K562 (cell line): Measurements from ENCODE around the gene CDCA3. TPM values are rescaled to one million over a fixed set of nuclear protein-coding genes. Genes with fewer than 3 reads are reported as not detected.

Experiments
- ARID2 ChIP-seq: fragments of 450-650 bp; IDR thresholded peaks from 2 replicates; pipeline ENCODE4 v1.6.1; 2017; ENCODE audit warnings: antibody characterized with exemption, mild to moderate bottlenecking
- BCOR ChIP-seq: fragments of 450-650 bp; IDR thresholded peaks from 2 replicates; pipeline ENCODE4 v1.6.1; 2016
- CBFA2T2 ChIP-seq: fragments of 450-650 bp; conservative IDR thresholded peaks from 2 replicates; pipeline ENCODE4 v1.6.1; 2017; ENCODE audit warnings: mild to moderate bottlenecking
- EP400 ChIP-seq: fragments of 450-650 bp; IDR thresholded peaks from 2 replicates; pipeline ENCODE4 v1.6.1; 2017; ENCODE audit warnings: antibody characterized with exemption, mild to moderate bottlenecking, moderate library complexity
- HDAC1 ChIP-seq, 2 experiments: fragments of 450-650 bp; IDR thresholded peaks; 2 replicates each; pipeline ENCODE4 v1.6.1; 2016 to 2017; ENCODE audit warnings: inconsistent platforms in 1 of 2, mild to moderate bottlenecking in 1 of 2, moderate library complexity in 1 of 2
- HDAC2 ChIP-seq: fragments of 450-650 bp; IDR thresholded peaks from 2 replicates; pipeline ENCODE4 v1.6.1; 2016; ENCODE audit warnings: mild to moderate bottlenecking
- KAT2B ChIP-seq: IDR thresholded peaks from one replicate; pipeline ENCODE4 v1.6.1; 2012; ENCODE audit warnings: low read depth, mild to moderate bottlenecking, control low read depth, inconsistent platforms, low read length, moderate library complexity
- NELFE ChIP-seq: IDR thresholded peaks from 2 replicates; pipeline ENCODE4 v1.6.1; 2011; ENCODE audit warnings: mild to moderate bottlenecking; ENCODE audit not compliant: insufficient read depth, insufficient read length
- NFATC3 ChIP-seq: fragments of 450-650 bp; IDR thresholded peaks from 2 replicates; pipeline ENCODE4 v1.6.1; 2017; ENCODE audit warnings: mild to moderate bottlenecking
- NFRKB ChIP-seq: fragments of 450-650 bp; IDR thresholded peaks from 2 replicates; pipeline ENCODE4 v1.6.1; 2016; ENCODE audit warnings: low read depth
- SIN3B ChIP-seq: fragments of 450-650 bp; IDR thresholded peaks from 2 replicates; pipeline ENCODE4 v1.6.1; 2017; ENCODE audit warnings: low read depth, mild to moderate bottlenecking, moderate library complexity
- TAF15 ChIP-seq: fragments of 200-400 bp; formaldehyde crosslinking; IDR thresholded peaks from 2 replicates; pipeline ENCODE4 v1.6.1; 2017; ENCODE audit warnings: mild to moderate bottlenecking, low read depth, low read length, moderate library complexity
- XRCC3 ChIP-seq: fragments of 450-650 bp; IDR thresholded peaks from 2 replicates; pipeline ENCODE4 v1.6.1; 2017; ENCODE audit warnings: mild to moderate bottlenecking, moderate library complexity
- ZC3H11A ChIP-seq: IDR thresholded peaks from 2 replicates; pipeline ENCODE4 v1.6.1; 2012; ENCODE audit warnings: low read depth, low read length, improper control_type of control experiment
- ZKSCAN3 ChIP-seq: fragments of 250-450 bp; sonication (Bioruptor Pico); IDR thresholded peaks from 2 replicates; pipeline ENCODE4 v1.4.0; 2020
- ZNF121 ChIP-seq: sonication (generic); formaldehyde crosslinking; conservative IDR thresholded peaks from 2 replicates; pipeline ENCODE4 v1.8.0; 2022; ENCODE audit warnings: missing genetic modification reagents
- polyA plus RNA-seq, 8 experiments: library from polyadenylated mRNA; depleted of rRNA in 4 of 8; stranded (reverse) in 5 of 8; unstranded in 3 of 8; fragments of >200 nt; fragmentation: Nextera tagmentation in 2 of 8; fragmentation: Illumina TruSeq in 1 of 8; extraction: Ambion mirVana in 2 of 8; extraction: Trizol in 1 of 8; gene quantifications; 2 replicates each; pipeline versions ENCODE4 v1.2.1 to v1.2.3, GENCODE V29; 2011 to 2014; ENCODE audit warnings: inconsistent platforms in 1 of 8, missing spikeins in 1 of 8
- total RNA-seq, 7 experiments: library from RNA; depleted of rRNA in 6 of 7; stranded (reverse); fragments of >200 nt in 6 of 7; fragmentation: Illumina TruSeq in 2 of 7; extraction: Trizol in 2 of 7; gene quantifications; 2 replicates each; pipeline versions ENCODE4 v1.2.1 to v1.2.3, GENCODE V29; 2011 to 2021; ENCODE audit warnings: low replicate concordance in 1 of 7
- TF ChIP-seq, protein P1 (sequence below): fragments of 200-800 bp; sonication (Bioruptor generic); IDR thresholded peaks from 2 replicates; pipeline ENCODE4 v1.6.1; 2017; ENCODE audit warnings: missing genetic modification characterization, missing compliant biosample characterization
- TF ChIP-seq, protein P2 (sequence below): fragments of 250-450 bp; sonication (Bioruptor Pico); IDR thresholded peaks from 2 replicates; pipeline ENCODE4 v1.8.0; 2022; ENCODE audit warnings: inconsistent platforms, mild to moderate bottlenecking, moderate library complexity, borderline replicate concordance
- TF ChIP-seq, protein P3 (sequence below), 2 experiments: fragments of 450-650 bp in 1 of 2; sonication (generic) in 1 of 2; formaldehyde crosslinking; conservative IDR thresholded peaks; 2 replicates each; pipeline versions ENCODE4 v1.4.0 to v1.8.1; 2020 to 2022; ENCODE audit warnings: mild to moderate bottlenecking in 1 of 2, missing genetic modification reagents in 1 of 2
- TF ChIP-seq, protein P4 (sequence below): sonication (generic); IDR thresholded peaks from 2 replicates; pipeline ENCODE4 v1.6.1; 2016
- TF ChIP-seq, protein P5 (sequence below), 2 experiments: fragments of 450-650 bp in 1 of 2; sonication (generic) in 1 of 2; formaldehyde crosslinking in 1 of 2; IDR thresholded peaks in 1 of 2; conservative IDR thresholded peaks in 1 of 2; 2 replicates each; pipeline versions ENCODE4 v1.6.1 to v1.8.1; 2016 to 2023; ENCODE audit warnings: mild to moderate bottlenecking in 2 of 2, moderate library complexity in 2 of 2, inconsistent platforms in 1 of 2, missing genetic modification reagents in 1 of 2
- TF ChIP-seq, protein P6 (sequence below): IDR thresholded peaks from 2 replicates; pipeline ENCODE4 v1.6.1; 2016; ENCODE audit warnings: missing genetic modification characterization, missing compliant biosample characterization

CDCA3 gene
- total and polyA plus RNA-seq, 9 of the 15 experiments (the other 6 are each of a cell fraction or from before 2014, with no cell fraction given), result 24.2 to 80.8 (median 55.1) TPM

DNA sequence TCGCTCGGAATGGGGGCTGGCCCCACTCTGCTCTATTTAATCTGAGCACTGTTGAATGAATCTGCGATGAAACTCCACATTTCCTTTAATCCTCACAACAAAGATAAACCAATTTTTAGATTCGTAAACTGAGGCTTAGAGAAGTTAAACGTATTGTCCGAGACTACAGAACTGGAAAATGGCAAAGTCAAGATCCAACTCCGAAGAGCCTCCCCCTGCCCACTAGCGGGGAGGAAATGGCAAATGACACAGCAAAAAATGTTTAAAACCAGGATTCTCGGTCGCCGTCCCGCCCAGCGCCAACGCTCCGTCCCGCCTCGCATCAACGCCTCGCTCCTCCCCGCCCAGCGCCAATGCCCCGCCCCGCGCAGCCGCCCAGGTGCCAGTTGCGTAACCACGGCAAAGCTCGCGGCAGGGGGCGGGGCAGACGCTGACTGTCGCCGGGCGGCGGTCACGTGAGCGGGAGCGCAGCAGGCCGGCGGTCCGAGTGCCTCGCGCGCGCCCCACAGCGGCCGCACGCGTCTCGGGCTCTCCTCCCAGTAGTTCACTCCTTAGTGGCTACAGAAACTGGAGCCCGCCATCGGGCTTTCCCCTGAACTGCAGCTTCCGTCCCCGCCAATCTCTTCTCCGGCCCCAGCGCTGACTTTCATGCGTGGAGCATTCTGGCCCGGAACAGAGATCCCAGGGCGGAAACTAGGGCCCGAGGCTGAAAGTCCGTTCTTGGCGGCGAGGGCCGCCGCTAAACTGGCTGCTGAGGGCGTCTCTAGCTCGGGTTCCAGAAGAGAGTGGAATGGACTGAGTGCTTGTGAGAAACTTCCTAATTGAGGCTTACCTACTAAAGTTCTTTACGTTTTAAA, 39.9 kb upstream of the CDCA3 start (continued):
- TF ChIP-seq, protein P1, sequence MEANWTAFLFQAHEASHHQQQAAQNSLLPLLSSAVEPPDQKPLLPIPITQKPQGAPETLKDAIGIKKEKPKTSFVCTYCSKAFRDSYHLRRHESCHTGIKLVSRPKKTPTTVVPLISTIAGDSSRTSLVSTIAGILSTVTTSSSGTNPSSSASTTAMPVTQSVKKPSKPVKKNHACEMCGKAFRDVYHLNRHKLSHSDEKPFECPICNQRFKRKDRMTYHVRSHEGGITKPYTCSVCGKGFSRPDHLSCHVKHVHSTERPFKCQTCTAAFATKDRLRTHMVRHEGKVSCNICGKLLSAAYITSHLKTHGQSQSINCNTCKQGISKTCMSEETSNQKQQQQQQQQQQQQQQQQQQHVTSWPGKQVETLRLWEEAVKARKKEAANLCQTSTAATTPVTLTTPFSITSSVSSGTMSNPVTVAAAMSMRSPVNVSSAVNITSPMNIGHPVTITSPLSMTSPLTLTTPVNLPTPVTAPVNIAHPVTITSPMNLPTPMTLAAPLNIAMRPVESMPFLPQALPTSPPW (CRISPR knock-in tag), result peak; percentile 81
- TF ChIP-seq NFATC3, result no peak
- TF ChIP-seq, protein P2, sequence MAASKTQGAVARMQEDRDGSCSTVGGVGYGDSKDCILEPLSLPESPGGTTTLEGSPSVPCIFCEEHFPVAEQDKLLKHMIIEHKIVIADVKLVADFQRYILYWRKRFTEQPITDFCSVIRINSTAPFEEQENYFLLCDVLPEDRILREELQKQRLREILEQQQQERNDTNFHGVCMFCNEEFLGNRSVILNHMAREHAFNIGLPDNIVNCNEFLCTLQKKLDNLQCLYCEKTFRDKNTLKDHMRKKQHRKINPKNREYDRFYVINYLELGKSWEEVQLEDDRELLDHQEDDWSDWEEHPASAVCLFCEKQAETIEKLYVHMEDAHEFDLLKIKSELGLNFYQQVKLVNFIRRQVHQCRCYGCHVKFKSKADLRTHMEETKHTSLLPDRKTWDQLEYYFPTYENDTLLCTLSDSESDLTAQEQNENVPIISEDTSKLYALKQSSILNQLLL (CRISPR knock-in tag), result no peak
- TF ChIP-seq HDAC1 (IDR thresholded peaks at IDR 0.05), result no peak
- TF ChIP-seq SIN3B, result peak; percentile 62
- TF ChIP-seq, protein P3, sequence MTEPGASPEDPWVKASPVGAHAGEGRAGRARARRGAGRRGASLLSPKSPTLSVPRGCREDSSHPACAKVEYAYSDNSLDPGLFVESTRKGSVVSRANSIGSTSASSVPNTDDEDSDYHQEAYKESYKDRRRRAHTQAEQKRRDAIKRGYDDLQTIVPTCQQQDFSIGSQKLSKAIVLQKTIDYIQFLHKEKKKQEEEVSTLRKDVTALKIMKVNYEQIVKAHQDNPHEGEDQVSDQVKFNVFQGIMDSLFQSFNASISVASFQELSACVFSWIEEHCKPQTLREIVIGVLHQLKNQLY (CRISPR knock-in tag; conservative IDR thresholded peaks at IDR 0.05), result no peak
- TF ChIP-seq, protein P4, sequence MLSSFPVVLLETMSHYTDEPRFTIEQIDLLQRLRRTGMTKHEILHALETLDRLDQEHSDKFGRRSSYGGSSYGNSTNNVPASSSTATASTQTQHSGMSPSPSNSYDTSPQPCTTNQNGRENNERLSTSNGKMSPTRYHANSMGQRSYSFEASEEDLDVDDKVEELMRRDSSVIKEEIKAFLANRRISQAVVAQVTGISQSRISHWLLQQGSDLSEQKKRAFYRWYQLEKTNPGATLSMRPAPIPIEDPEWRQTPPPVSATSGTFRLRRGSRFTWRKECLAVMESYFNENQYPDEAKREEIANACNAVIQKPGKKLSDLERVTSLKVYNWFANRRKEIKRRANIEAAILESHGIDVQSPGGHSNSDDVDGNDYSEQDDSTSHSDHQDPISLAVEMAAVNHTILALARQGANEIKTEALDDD, result no peak
- TF ChIP-seq KAT2B, result no peak
- TF ChIP-seq, protein P5, sequence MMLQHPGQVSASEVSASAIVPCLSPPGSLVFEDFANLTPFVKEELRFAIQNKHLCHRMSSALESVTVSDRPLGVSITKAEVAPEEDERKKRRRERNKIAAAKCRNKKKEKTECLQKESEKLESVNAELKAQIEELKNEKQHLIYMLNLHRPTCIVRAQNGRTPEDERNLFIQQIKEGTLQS (IDR thresholded peaks at IDR 0.05), result peak; percentile 80
- TF ChIP-seq, protein P5 (CRISPR knock-in tag; conservative IDR thresholded peaks at IDR 0.05), result no peak
- TF ChIP-seq BCOR, result no peak
- no peak for TF ChIP-seq XRCC3
- peak; percentile 27; the same call in 1 of the 2 replicates for TF ChIP-seq HDAC2
- peak; percentile 73 for TF ChIP-seq EP400
- TF ChIP-seq, protein P6, sequence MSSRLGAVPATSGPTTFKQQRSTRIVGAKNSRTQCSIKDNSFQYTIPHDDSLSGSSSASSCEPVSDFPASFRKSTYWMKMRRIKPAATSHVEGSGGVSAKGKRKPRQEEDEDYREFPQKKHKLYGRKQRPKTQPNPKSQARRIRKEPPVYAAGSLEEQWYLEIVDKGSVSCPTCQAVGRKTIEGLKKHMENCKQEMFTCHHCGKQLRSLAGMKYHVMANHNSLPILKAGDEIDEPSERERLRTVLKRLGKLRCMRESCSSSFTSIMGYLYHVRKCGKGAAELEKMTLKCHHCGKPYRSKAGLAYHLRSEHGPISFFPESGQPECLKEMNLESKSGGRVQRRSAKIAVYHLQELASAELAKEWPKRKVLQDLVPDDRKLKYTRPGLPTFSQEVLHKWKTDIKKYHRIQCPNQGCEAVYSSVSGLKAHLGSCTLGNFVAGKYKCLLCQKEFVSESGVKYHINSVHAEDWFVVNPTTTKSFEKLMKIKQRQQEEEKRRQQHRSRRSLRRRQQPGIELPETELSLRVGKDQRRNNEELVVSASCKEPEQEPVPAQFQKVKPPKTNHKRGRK (tag), result no peak
- peak; percentile 23 for TF ChIP-seq NFRKB
- no peak for TF ChIP-seq ZKSCAN3 (CRISPR knock-in tag)
- no peak for TF ChIP-seq ZC3H11A
- TF ChIP-seq CBFA2T2, result peak; percentile 40; the same call in 1 of the 2 replicates
- peak; percentile 60 for TF ChIP-seq ZNF121 (CRISPR knock-in tag)
- TF ChIP-seq TAF15, result no peak
- TF ChIP-seq ARID2, result no peak
- TF ChIP-seq NELFE, result no peak
